Left ventricle myocardium inferior (tissue), 1 donor: ENCODE data around the gene PNRC2. TPM values are rescaled to one million over a fixed set of nuclear protein-coding genes. Genes with fewer than 3 reads are reported as not detected.
"Not testable (repeated sequence)": the region's sequence is repeated elsewhere in the genome, so short reads cannot be mapped to it uniquely, and the experiment has no call there.

Experiments used
- DNase-seq: peaks from one replicate; pipeline ENCODE4 v3.0.0-alpha.2; 2020
- H3K27ac ChIP-seq: fragments of 200-600 bp; replicated peaks from 2 replicates; pipeline ENCODE4 v1.8.0; 2021
- H3K27me3 ChIP-seq: fragments of 200-600 bp; 2 replicates; pipeline ENCODE4 v1.8.0; 2021; ENCODE audit warnings: low read depth
- H3K36me3 ChIP-seq: fragments of 200-600 bp; 2 replicates; pipeline ENCODE4 v1.8.0; 2021
- H3K4me1 ChIP-seq: fragments of 200-600 bp; 2 replicates; pipeline ENCODE4 v1.8.0; 2021
- H3K4me3 ChIP-seq: fragments of 200-600 bp; 2 replicates; pipeline ENCODE4 v1.8.0; 2021; ENCODE audit warnings: mild to moderate bottlenecking, moderate library complexity
- H3K9me3 ChIP-seq: fragments of 200-600 bp; replicated peaks from 2 replicates; pipeline ENCODE4 v1.8.0; 2021
- intact Hi-C: fragments of 100-400 bp; cut with micrococcal nuclease; formaldehyde crosslinking; loops from one replicate; pipeline ENCODE4 v1.11.0; 2022
- microRNA-seq: library from miRNA; unstranded; fragments of <30 nt; microRNA quantifications from one replicate; pipeline ENCODE4 v1.2.0, GENCODE V29; 2020
- total RNA-seq: library from RNA; stranded (reverse); fragmentation: NEBNext Ultra II Directional; extraction: Animal tissue kit (Norgen Biotek cat#: 25700); gene quantifications from one replicate; pipeline ENCODE4 v1.2.1, GENCODE V29; 2021
- TF ChIP-seq, protein P1 (sequence below): fragments of 200-600 bp; IDR thresholded peaks from 2 replicates; pipeline ENCODE4 v1.8.0; 2021; ENCODE audit warnings: antibody characterized with exemption, mild to moderate bottlenecking, borderline replicate concordance
- donor health status: DM: no; HTN: yes; CAD: no; lungs with severe emphysema.

PNRC2 gene
- total RNA-seq, 1 donor from 2014 or later = 92.3 TPM

DNA sequence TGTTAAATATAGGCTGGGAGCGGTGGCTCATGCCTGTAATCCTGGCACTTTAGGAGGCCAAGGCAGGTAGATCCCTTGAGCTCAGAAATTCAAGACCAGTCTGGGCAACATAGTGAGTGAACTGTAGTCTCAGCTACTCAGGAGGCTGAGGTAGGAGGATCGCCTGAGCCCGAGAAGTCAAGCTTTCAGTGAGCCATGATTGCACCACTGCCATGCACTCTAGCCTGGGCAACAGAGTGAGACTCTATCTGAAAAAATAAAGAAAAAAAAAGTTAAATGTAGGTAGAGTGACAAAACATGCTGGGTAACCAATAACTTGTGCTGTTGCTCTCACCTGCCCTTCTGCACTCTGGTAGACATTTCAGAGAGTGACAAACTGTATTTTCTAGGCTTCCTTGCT lies 45.5 kb downstream of the PNRC2 start:
- Histone ChIP-seq H3K27me3 (no peaks in the 10 kb centered on the region), H3K4me1 (peaks cover 24% of the 10 kb centered on the region), H3K4me3 (no peak overlapping the region), H3K27ac (no peak overlapping the region), H3K9me3 (peaks cover 10% of the 10 kb centered on the region), H3K36me3 (no peaks in the 10 kb centered on the region)
- TF ChIP-seq, protein P1, sequence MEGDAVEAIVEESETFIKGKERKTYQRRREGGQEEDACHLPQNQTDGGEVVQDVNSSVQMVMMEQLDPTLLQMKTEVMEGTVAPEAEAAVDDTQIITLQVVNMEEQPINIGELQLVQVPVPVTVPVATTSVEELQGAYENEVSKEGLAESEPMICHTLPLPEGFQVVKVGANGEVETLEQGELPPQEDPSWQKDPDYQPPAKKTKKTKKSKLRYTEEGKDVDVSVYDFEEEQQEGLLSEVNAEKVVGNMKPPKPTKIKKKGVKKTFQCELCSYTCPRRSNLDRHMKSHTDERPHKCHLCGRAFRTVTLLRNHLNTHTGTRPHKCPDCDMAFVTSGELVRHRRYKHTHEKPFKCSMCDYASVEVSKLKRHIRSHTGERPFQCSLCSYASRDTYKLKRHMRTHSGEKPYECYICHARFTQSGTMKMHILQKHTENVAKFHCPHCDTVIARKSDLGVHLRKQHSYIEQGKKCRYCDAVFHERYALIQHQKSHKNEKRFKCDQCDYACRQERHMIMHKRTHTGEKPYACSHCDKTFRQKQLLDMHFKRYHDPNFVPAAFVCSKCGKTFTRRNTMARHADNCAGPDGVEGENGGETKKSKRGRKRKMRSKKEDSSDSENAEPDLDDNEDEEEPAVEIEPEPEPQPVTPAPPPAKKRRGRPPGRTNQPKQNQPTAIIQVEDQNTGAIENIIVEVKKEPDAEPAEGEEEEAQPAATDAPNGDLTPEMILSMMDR = no peak
- DNase-seq = no peak
- intact Hi-C loops = no loop called here

DNA sequence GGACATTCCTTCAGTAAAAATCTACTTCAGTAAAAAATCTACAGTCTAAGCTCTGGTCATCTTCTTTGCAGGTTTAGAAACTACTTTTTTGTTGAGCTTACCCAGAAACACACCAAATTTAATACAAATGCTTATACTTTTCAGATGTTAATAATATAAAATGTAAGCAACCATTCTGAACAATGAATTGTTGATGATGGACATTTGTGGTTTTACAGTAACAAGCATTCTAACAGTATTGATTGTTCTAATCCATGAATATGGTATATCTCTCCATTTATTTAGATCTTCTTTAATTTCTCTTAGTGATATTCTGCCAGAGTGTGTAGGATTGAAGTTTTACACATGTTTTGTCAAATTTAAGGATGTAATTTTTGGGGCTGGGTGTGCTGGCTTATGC lies 47.5 kb downstream of the PNRC2 start:
- TF ChIP-seq, protein P1 = no peak
- Histone ChIP-seq H3K27me3 (no peaks in the 10 kb centered on the region), H3K27ac (no peak overlapping the region), H3K36me3 (no peaks in the 10 kb centered on the region), H3K9me3 (peaks cover 10% of the 10 kb centered on the region), H3K4me1 (peaks cover 28% of the 10 kb centered on the region), H3K4me3 (no peak overlapping the region)
- intact Hi-C loops = no loop called here
- DNase-seq = no peak

DNA sequence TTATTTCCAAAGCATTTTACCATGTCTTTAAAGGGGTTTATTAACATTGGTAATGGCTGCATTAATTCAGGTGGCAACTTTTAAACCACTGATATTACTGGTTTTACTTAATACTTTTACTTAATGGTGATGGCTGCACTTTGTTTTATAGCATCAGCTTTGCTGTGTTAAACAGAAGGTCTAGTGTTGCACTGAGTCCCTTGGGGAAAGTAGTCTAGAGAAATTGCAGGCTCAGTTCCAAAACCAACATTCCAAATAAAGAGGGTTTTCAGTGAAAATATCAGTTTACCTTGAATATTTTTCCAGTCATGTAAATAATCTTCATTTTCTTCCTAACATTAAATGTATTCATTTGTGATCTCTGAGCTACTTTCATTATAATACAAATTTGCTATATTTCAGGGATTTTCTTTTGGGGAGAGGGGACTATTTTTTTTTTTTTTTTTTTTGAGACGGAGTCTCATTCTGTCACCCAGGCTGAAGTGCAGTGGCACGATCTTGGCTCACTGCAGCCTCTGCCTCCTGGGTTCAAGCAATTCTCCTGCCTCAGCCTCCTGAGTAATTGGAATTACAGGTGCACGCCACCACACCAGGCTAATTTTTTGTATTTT lies 49.1 kb downstream of the PNRC2 start:
- DNase-seq, H3K27me3 ChIP-seq, H3K4me3 ChIP-seq, intact Hi-C loops, H3K36me3 ChIP-seq: not testable (repeated sequence)
- Histone ChIP-seq H3K4me1 (peaks cover 28% of the 10 kb centered on the region), H3K9me3 (peaks cover 13% of the 10 kb centered on the region), H3K27ac (peak overlapping the region; percentile 40)

DNA sequence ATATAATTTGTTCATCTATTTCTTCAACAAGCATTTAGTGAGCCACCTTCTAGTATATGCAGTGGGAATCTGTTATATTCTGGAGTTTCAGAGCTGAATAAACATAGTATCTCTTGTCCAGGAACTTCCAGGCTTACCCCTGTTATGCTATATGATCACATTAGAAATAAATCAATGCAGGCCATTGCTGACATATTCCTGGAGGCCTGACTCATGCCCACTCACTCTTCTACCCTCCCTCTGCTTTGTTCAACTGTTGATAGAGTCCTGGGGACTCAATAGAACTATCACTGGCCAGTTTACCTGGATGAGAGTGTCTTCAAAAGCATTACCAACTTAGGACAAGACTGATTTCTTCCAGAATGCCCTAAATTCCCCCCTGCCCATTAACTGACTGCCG lies 49.8 kb downstream of the PNRC2 start:
- Histone ChIP-seq H3K36me3 (no peaks in the 10 kb centered on the region), H3K4me1 (peaks cover 28% of the 10 kb centered on the region), H3K4me3 (no peak overlapping the region), H3K9me3 (peaks cover 13% of the 10 kb centered on the region), H3K27me3 (no peaks in the 10 kb centered on the region), H3K27ac (no peak overlapping the region)
- intact Hi-C loops = no loop called here
- TF ChIP-seq, protein P1 = no peak
- DNase-seq = no peak

DNA sequence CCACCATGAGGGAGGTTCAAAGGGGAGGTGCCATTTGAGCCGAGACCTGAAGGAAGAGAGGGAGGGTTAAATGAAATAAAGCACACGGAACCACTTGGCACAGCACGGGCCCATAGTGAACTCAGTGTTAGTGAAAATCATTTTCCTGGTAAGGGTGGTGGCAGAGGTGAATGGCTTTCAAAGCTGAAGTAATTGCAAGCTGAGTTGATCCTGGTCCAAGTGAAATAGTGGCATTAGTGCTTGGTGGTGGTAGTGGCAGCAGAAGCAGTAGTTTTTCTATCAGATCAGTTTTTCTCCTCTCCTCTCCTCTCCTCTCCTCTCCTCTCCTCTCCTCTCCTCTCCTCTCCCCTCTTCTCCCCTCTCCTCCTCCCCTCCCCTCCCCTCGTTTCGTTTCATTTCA lies 51.0 kb downstream of the PNRC2 start:
- Histone ChIP-seq H3K27ac (no peak overlapping the region), H3K27me3 (no peaks in the 10 kb centered on the region), H3K9me3 (peaks cover 13% of the 10 kb centered on the region), H3K4me3 (no peak overlapping the region), H3K4me1 (peaks cover 39% of the 10 kb centered on the region), H3K36me3 (no peaks in the 10 kb centered on the region)
- TF ChIP-seq, protein P1 = no peak
- intact Hi-C loops = no loop called here
- DNase-seq = no peak

DNA sequence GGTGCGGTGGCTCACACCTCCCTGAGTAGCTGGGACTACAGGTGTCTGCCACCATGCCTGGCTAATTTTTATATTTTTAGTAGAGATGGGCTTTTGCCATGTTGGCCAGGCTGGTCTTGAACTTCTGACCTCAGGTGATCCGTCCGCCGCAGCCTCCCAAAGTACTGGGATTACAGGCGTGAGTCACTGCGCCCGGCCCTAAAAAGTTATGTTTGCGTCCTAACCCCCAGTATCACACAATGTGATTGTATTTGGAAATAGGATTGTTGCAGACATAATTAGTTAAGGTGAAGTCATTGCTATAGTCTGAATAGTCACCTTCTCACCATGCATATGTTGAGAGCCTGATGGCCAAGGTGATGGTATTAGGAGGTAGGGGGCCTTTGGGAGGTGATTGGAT lies 53.2 kb downstream of the PNRC2 start:
- H3K27me3 ChIP-seq, DNase-seq, H3K9me3 ChIP-seq, H3K4me3 ChIP-seq, H3K36me3 ChIP-seq, H3K27ac ChIP-seq, intact Hi-C loops: not testable (repeated sequence)
- peaks cover 55% of the 10 kb centered on the region for H3K4me1 ChIP-seq

Small RNA genes lying within 50 kb of the gene (microRNA-seq; reads per million reads assigned to microRNA genes)
- not detected for gene MIR378F

Other genes with a start within 250 kb of the PNRC2 start
- gene ELOA, start 216.4 kb upstream of the PNRC2 start, total RNA-seq = 29.1 TPM
- 40.3 TPM for gene PITHD1, start 181.4 kb upstream of the PNRC2 start, total RNA-seq
- 26.2 TPM for gene LYPLA2, start 168.7 kb upstream of the PNRC2 start, total RNA-seq
- 6.3 TPM for gene GALE, start 159.1 kb upstream of the PNRC2 start, total RNA-seq
- gene HMGCL, start 134.4 kb upstream of the PNRC2 start, total RNA-seq = 31.9 TPM
- gene FUCA1, start 91.5 kb upstream of the PNRC2 start, total RNA-seq = 11.4 TPM
- gene CNR2, start 46.5 kb upstream of the PNRC2 start, total RNA-seq = not detected
- gene SRSF10, start 20.5 kb downstream of the PNRC2 start, total RNA-seq = 56.5 TPM
- gene MYOM3, start 152.3 kb downstream of the PNRC2 start, total RNA-seq = 440 TPM
- gene IL22RA1, start 183.3 kb downstream of the PNRC2 start, total RNA-seq = 0.14 TPM
- gene IFNLR1, start 227.5 kb downstream of the PNRC2 start, total RNA-seq = 2.0 TPM